ENCODE results near the gene CLIC2. TPM values are rescaled to one million over a fixed set of nuclear protein-coding genes. Genes with fewer than 3 reads are reported as not detected.
"Not testable (repeated sequence)": the region's sequence is repeated elsewhere in the genome, so short reads cannot be mapped to it uniquely, and the experiment has no call there.

CLIC2 gene
- total RNA-seq, 3 donors from 2014 or later, result 3.3 to 13.1 (median 8.3) TPM

DNA sequence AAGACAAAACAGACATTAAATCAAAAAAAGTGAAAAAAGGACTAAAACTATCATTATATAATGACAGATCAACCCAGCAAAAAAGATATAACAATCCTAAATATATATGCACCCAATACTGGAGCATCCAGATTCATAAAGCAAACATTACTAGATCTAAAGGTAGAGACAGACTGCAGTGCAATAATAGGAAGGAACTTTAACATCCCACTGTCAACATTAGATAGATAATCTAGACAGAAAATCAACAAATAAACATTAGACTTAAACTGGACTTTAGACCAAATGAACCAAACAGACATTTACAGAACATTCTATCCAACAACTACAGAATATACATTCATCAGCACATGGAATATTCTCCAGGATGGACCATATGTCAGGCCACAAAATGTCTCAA lies 40.6 kb downstream of the CLIC2 start:
- ATAC-seq (no peak), DNase-seq (no peak)
- H3K9me3 ChIP-seq, result no peaks in the 10 kb centered on the region
- no peaks in the 10 kb centered on the region for H3K4me1 ChIP-seq (ENCODE audit: low read depth)
- intact Hi-C loops (cut with DNase I, micrococcal nuclease), result no loop called here
- no peaks in the 10 kb centered on the region for H3K36me3 ChIP-seq (ENCODE audit: low read depth)
- no peak overlapping the region for H3K4me3 ChIP-seq
- TF ChIP-seq, protein P1, sequence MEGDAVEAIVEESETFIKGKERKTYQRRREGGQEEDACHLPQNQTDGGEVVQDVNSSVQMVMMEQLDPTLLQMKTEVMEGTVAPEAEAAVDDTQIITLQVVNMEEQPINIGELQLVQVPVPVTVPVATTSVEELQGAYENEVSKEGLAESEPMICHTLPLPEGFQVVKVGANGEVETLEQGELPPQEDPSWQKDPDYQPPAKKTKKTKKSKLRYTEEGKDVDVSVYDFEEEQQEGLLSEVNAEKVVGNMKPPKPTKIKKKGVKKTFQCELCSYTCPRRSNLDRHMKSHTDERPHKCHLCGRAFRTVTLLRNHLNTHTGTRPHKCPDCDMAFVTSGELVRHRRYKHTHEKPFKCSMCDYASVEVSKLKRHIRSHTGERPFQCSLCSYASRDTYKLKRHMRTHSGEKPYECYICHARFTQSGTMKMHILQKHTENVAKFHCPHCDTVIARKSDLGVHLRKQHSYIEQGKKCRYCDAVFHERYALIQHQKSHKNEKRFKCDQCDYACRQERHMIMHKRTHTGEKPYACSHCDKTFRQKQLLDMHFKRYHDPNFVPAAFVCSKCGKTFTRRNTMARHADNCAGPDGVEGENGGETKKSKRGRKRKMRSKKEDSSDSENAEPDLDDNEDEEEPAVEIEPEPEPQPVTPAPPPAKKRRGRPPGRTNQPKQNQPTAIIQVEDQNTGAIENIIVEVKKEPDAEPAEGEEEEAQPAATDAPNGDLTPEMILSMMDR (IDR thresholded peaks at IDR 0.05), result no peak

DNA sequence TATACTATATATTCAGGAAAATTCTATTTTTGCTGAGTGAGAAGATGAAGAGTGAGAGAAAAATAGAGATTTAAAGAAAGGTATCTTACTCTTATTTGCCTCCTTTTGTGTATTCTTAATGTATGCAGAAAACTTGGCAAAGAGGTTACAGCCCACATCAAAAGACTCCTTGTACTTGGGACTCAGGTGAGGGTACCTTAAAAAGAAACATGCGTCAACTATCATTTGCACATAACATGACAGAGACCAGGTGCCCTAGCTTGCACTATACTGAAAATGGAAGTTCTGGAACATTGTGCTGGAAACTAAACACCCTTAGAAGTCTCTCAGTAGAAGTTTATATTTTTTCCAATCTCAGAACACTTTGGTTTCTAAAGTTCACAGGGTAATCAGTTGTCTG lies 54.5 kb downstream of the CLIC2 start:
- no peaks in the 10 kb centered on the region for H3K36me3 ChIP-seq (ENCODE audit: low read depth)
- H3K4me3 ChIP-seq, result no peak overlapping the region
- intact Hi-C loops (cut with DNase I, micrococcal nuclease), result no loop called here
- TF ChIP-seq, protein P1 (IDR thresholded peaks at IDR 0.05), result no peak
- DNase-seq (no peak), ATAC-seq (no peak)
- H3K4me1 ChIP-seq (ENCODE audit: low read depth), result no peaks in the 10 kb centered on the region
- no peaks in the 10 kb centered on the region for H3K9me3 ChIP-seq

DNA sequence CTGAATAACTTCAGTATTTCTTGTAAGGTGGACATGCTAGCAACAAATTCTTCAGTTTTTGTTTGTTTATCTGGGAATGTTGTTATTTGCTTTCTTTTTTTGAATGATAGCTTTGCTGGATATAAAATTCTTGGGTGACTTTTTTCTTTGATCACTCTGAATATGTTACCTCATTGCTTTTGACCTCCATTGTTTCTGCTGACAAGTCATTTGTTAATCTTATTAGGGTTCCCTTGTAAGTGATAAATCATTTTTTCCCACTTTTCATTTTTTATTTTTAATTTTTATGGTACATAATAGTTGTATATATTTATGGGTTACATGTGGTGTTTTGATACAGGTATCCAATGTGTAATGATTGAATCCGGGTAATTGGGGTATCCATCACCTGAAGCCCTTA lies 63.4 kb downstream of the CLIC2 start:
- Histone ChIP-seq H3K9me3 (no peaks in the 10 kb centered on the region), H3K4me1 (ENCODE audit: low read depth) (no peaks in the 10 kb centered on the region), H3K4me3 (no peak overlapping the region), H3K36me3 (ENCODE audit: low read depth) (no peaks in the 10 kb centered on the region)
- TF ChIP-seq, protein P1 (IDR thresholded peaks at IDR 0.05), result no peak
- intact Hi-C loops (cut with DNase I, micrococcal nuclease), result no loop called here
- no peak for ATAC-seq
- no peak for DNase-seq

DNA sequence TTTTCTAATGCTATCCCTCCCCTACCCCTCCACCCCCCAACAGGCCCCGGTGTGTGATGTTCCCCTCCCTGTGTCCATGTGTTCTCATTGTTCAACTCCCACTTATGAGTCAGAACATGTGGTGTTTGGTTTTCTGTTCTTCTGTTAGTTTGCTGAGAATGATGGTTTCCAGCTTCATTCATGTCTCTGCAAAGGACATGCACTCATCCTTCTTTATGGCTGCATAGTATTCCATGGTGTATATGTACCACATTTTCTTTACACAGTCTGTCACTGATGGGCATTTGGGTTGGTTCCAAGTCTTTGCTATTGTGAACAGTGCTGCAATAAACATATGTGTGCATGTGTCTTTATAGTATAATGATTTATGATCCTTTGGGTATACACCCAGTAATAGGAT lies 66.4 kb downstream of the CLIC2 start:
- intact Hi-C loops (cut with DNase I, micrococcal nuclease); DNase-seq; H3K9me3 ChIP-seq; ATAC-seq; H3K36me3 ChIP-seq (ENCODE audit: low read depth); H3K4me3 ChIP-seq; H3K4me1 ChIP-seq (ENCODE audit: low read depth): not testable (repeated sequence)

DNA sequence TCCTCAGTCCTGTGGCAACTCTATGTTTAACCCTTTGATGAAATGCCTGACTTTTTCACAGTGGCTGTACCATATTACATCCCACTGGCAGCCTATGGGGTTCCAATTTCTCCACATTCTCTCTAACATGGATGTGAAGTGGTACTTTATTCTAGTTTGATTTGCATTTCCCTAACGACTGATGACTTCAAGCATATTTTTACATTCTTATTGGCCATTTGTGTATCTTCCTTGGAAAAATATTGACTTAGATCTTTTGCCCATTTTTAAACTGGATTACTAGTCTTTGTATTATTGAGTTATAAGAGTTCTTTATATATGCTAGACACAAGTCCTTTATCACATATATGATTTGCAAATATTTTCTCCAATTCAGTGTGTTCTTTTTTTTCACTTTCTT lies 68.0 kb downstream of the CLIC2 start:
- H3K4me1 ChIP-seq (ENCODE audit: low read depth), result no peaks in the 10 kb centered on the region
- no peaks in the 10 kb centered on the region for H3K36me3 ChIP-seq (ENCODE audit: low read depth)
- TF ChIP-seq, protein P1 (IDR thresholded peaks at IDR 0.05), result no peak
- intact Hi-C loops (cut with DNase I, micrococcal nuclease), result no loop called here
- no peaks in the 10 kb centered on the region for H3K9me3 ChIP-seq
- DNase-seq (no peak), ATAC-seq (no peak)
- H3K4me3 ChIP-seq, result no peak overlapping the region

DNA sequence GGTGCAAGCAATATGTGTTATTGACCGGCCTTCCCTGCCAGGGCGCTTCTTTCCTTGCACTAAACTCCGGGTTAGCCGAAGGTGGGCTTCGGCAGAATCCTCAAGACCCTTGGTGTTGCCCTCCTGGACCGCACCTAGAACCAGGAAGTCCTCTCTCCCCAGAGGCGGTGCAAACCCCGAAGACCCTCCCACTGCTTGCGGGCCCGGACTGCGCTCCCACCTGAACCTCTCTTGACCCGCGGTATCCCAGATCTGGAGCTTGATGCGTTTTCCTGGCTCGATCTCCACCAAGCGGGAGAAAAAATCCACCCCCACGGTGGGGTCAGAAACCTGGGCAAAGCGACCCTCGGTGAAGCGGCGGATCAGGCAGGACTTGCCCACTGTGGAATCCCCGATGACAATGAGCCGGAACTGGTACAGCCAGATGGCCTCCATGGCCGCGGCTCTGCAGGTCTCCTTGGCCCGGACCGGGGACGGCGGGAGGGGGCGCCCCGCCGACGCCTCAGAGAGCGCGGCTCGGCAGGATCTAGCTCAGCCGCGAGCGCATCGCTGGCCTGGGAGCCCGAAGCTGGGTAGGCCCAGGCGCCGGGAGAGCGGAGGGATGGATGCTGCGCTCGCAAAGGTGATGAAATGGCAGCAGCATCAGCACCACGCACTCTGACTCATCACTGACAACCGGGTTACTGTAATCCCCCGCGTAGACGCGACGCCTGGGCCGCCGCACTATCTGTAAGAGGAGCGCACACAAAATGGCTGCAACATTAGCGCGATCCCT lies 70.4 kb downstream of the CLIC2 start, which contains the start of gene RAB39B:
Gene RAB39B, minus strand, starts transcription at position 638 of the 775 bp plus-strand sequence. Its CDS starts 203 bp downstream, at position 435.
- intact Hi-C loops (cut with DNase I, micrococcal nuclease), result no loop called here
- Histone ChIP-seq H3K4me1 (ENCODE audit: low read depth) (no peaks in the 10 kb centered on the region), H3K9me3 (no peaks in the 10 kb centered on the region), H3K4me3 (no peak within 1 kb of the TSS), H3K36me3 (ENCODE audit: low read depth) (no peaks in the 10 kb centered on the region)
- ATAC-seq, result peak; percentile 93
- TF ChIP-seq, protein P1 (IDR thresholded peaks at IDR 0.05), result no peak
- DNase-seq, result peak; percentile 43 to 77 (median 53)

Measured in mucosa of descending colon (tissue), 3 donors.